ENCODE results near the gene GJD3.
"Not testable (repeated sequence)": the region's sequence is repeated elsewhere in the genome, so short reads cannot be mapped to it uniquely, and the experiment has no call there.

DNA sequence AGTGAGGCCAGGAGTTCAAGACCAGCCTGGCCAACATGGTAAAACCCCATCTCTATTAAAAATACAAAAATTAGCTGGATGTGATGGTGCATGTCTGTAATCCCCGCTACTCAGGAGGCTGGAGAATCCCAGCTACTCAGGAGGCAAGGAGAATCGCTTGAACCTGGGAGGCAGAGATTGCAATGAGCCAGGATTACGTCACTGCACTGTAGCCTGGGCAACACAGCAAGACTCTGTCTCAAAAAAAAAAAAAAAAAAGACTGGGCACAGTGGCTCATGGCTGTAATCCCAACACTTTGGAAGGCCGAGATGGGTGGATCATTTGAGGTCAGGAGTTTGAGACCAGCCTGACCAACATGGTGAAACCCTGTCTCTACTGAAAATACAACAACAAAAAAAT, 45.0 kb upstream of the GJD3 start:
- not testable (repeated sequence) for TF ChIP-seq POLR2A (IDR thresholded peaks at IDR 0.05; ENCODE audit: low read depth, low read length); POLR2AphosphoS5 (IDR thresholded peaks at IDR 0.05; ENCODE audit: low read depth, low read length); TAF1 (IDR thresholded peaks at IDR 0.05; ENCODE audit: borderline replicate concordance, low read depth, low read length)
